ENCODE data around the gene ZBTB24.

The ZBTB24 gene

GRCh38 chr6:109498052-109498451, 15.0 kb upstream of the ZBTB24 start:
- DNase-seq (ENCODE audit: low spot score), result no peak

- peak; percentile 55 for DNase-seq (ENCODE audit: low spot score)
Observed at GRCh38 chr6:109496036-109496772, 13.2 kb upstream of the ZBTB24 start.

- DNase-seq (ENCODE audit: low spot score), result no peak
Observed at GRCh38 chr6:109493865-109494264, 10.8 kb upstream of the ZBTB24 start.

- no peak for DNase-seq (ENCODE audit: low spot score)
Observed at GRCh38 chr6:109491207-109491938, 8.4 kb upstream of the ZBTB24 start.

GRCh38 chr6:109490713-109491112, 7.7 kb upstream of the ZBTB24 start:
- no peak for DNase-seq (ENCODE audit: low spot score)

GRCh38 chr6:109488001-109488400, 5.0 kb upstream of the ZBTB24 start:
- DNase-seq (ENCODE audit: low spot score), result no peak

- DNase-seq (ENCODE audit: low spot score), result no peak
Observed at GRCh38 chr6:109486068-109486467, 3.0 kb upstream of the ZBTB24 start.

- no peak for DNase-seq (ENCODE audit: low spot score)
Observed at GRCh38 chr6:109485266-109485935, 2.4 kb upstream of the ZBTB24 start.

- DNase-seq (ENCODE audit: low spot score), result no peak
Observed at GRCh38 chr6:109484122-109484521, 1.1 kb upstream of the ZBTB24 start.

- DNase-seq (ENCODE audit: low spot score), result no peak
Observed at GRCh38 chr6:109483735-109484057, 677 bp upstream of the ZBTB24 start.

GRCh38 chr6:109480993-109481480, 2.0 kb downstream of the ZBTB24 start:
- DNase-seq (ENCODE audit: low spot score), result no peak

GRCh38 chr6:109478841-109479624, 4.0 kb downstream of the ZBTB24 start:
- DNase-seq (ENCODE audit: low spot score), result no peak

- no peak for DNase-seq (ENCODE audit: low spot score)
Observed at GRCh38 chr6:109478222-109478805, 4.7 kb downstream of the ZBTB24 start.

GRCh38 chr6:109477725-109478124, 5.3 kb downstream of the ZBTB24 start:
- no peak for DNase-seq (ENCODE audit: low spot score)

- no peak for DNase-seq (ENCODE audit: low spot score)
Observed at GRCh38 chr6:109477184-109477583, 5.8 kb downstream of the ZBTB24 start.

GRCh38 chr6:109475625-109476024, 7.4 kb downstream of the ZBTB24 start:
- no peak for DNase-seq (ENCODE audit: low spot score)

- DNase-seq (ENCODE audit: low spot score), result no peak
Observed at GRCh38 chr6:109474995-109475394, 8.0 kb downstream of the ZBTB24 start.

- DNase-seq (ENCODE audit: low spot score), result no peak
Observed at GRCh38 chr6:109473120-109473519, 9.9 kb downstream of the ZBTB24 start.

GRCh38 chr6:109472132-109472995, 10.7 kb downstream of the ZBTB24 start:
- no peak for DNase-seq (ENCODE audit: low spot score)

- DNase-seq (ENCODE audit: low spot score), result no peak
Observed at GRCh38 chr6:109471105-109471810, 11.8 kb downstream of the ZBTB24 start.
